Chondrocyte (in vitro differentiated cells): ENCODE results near the gene SHOX. TPM values are rescaled to one million over a fixed set of nuclear protein-coding genes. Genes with fewer than 3 reads are reported as not detected.
"Not testable (repeated sequence)": the region's sequence is repeated elsewhere in the genome, so short reads cannot be mapped to it uniquely, and the experiment has no call there.

ENCODE experiments used
- DNase-seq: peaks from one replicate; pipeline ENCODE4 v3.0.0; 2021; ENCODE audit warnings: mixed read lengths, low spot score
- H3K27ac Mint-ChIP-seq: one replicate; pipeline ENCODE4 v1.8.0; 2021; ENCODE audit warnings: mild to moderate bottlenecking, moderate library complexity, mixed read lengths; ENCODE audit not compliant: unreplicated experiment
- H3K27me3 Mint-ChIP-seq: 2 replicates; pipeline ENCODE4 v1.8.0; 2021; ENCODE audit warnings: low read depth, mixed read lengths
- H3K36me3 Mint-ChIP-seq: 2 replicates; pipeline ENCODE4 v1.8.0; 2021; ENCODE audit warnings: low read depth, mixed read lengths
- H3K4me1 Mint-ChIP-seq: 2 replicates; pipeline ENCODE4 v1.8.0; 2021; ENCODE audit warnings: low read depth, mild to moderate bottlenecking, mixed read lengths
- H3K4me3 Mint-ChIP-seq: one replicate; pipeline ENCODE4 v1.8.0; 2021; ENCODE audit warnings: mild to moderate bottlenecking, moderate library complexity, mixed read lengths; ENCODE audit not compliant: unreplicated experiment
- H3K9me3 Mint-ChIP-seq: 2 replicates; pipeline ENCODE4 v1.8.0; 2021; ENCODE audit warnings: low read depth, mixed read lengths
- total RNA-seq: library from RNA; stranded (reverse); gene quantifications from 3 replicates; pipeline ENCODE4 v1.2.1, GENCODE V29; 2021
- TF ChIP-seq, protein P1 (sequence below): fragments of 200-600 bp; sonication (generic); IDR thresholded peaks from 2 replicates; pipeline ENCODE4 v1.5.0; 2021; ENCODE audit warnings: antibody characterized with exemption, mild to moderate bottlenecking, moderate library complexity

The SHOX gene
- total RNA-seq, 1 donor from 2014 or later = not detected

DNA sequence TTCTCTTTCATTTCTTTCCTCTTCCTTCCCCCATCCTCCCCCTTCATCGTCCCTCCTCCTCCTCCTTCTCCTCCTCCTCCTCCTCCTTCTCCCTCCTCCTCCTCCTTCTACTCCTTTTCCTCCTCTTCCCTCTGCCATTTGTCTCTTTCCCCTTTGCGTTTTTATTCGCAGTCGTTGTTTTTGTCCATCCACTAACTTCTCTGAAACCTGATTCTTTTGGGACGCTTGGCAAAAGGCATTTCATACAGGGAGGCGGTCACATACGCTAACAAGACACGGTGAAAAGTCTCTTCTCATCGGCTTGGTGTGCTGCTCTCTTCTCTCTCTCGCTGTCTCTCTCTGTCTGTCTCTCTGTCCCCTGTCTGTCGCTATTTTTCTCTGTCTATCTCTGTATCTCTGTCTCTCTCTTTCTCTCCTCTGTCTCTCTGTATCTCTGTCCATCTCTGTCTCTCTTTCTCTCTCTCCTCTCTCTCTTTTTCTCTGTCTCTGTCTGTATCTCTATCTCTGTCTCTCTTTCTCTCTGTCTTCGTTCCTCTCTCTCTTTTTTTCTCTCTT is 5.4 kb upstream of the SHOX start:
- H3K27ac Mint-ChIP-seq = no peak overlapping the region

DNA sequence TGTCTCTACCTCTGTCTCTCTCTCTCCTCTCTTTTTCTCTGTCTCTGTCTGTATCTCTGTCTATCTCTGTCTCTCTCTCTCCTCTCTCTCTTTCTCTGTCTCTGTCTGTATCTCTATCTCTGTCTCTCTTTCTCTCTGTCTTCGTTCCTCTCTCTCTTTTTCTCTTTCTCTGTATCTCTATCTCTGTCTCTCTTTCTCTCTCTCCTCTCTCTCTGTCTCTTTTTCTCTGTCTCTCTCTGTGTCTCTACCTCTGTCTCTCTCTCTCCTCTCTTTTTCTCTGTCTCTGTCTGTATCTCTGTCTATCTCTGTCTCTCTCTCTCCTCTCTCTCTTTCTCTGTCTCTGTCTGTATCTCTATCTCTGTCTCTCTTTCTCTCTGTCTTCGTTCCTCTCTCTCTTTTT is 4.5 kb upstream of the SHOX start:
- peaks cover 77% of the 10 kb centered on the region for H3K27me3 Mint-ChIP-seq
- not testable (repeated sequence) for H3K36me3 Mint-ChIP-seq, H3K27ac Mint-ChIP-seq, DNase-seq, H3K9me3 Mint-ChIP-seq, H3K4me1 Mint-ChIP-seq, H3K4me3 Mint-ChIP-seq

More for the DNA sequence above, 5.4 kb upstream of the SHOX start:
- Mint-ChIP-seq H3K4me3 (no peak overlapping the region), H3K27me3 (peaks cover 78% of the 10 kb centered on the region), H3K9me3 (no peaks in the 10 kb centered on the region), H3K4me1 (peaks cover 3% of the 10 kb centered on the region), H3K36me3 (no peaks in the 10 kb centered on the region)
- TF ChIP-seq, protein P1, sequence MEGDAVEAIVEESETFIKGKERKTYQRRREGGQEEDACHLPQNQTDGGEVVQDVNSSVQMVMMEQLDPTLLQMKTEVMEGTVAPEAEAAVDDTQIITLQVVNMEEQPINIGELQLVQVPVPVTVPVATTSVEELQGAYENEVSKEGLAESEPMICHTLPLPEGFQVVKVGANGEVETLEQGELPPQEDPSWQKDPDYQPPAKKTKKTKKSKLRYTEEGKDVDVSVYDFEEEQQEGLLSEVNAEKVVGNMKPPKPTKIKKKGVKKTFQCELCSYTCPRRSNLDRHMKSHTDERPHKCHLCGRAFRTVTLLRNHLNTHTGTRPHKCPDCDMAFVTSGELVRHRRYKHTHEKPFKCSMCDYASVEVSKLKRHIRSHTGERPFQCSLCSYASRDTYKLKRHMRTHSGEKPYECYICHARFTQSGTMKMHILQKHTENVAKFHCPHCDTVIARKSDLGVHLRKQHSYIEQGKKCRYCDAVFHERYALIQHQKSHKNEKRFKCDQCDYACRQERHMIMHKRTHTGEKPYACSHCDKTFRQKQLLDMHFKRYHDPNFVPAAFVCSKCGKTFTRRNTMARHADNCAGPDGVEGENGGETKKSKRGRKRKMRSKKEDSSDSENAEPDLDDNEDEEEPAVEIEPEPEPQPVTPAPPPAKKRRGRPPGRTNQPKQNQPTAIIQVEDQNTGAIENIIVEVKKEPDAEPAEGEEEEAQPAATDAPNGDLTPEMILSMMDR = no peak
- DNase-seq = no peak

DNA sequence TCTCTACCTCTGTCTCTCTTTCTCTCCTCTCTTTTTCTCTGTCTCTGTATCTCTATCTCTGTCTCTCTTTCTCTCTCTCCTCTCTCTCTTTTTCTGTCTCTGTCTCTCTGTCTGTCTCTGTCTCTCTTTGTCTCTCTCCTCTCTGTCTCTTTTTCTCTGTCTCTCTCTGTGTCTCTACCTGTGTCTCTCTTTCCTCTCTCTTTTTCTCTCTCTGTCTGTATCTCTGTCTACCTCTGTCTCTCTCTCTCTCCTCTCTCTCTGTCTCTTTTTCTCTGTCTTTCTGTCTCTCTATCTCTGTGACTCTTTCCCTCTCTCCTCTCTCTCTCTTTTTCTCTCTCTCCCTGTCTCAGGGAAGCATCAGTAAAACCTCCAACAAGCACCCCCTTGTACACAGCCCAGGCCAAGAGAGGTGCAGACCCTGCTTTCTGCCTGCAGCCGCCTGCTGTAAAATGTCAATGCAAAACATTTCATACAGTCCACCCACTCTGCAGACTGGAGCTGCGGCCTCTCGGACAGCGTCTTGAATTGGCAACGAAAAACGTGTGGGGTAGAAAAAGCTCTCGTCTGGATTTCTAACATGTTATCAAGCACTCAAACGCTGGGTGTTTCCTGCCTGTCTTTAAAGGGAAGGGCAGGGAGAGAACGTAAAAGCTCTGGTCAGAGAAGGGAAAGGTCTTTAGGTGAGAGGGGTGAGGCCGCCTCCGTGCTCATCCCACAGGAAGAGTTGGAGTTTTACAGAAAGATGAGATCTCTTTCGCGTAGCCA is 3.7 kb upstream of the SHOX start:
- Mint-ChIP-seq H3K9me3 (no peaks in the 10 kb centered on the region), H3K4me3 (no peak overlapping the region), H3K27ac (no peak overlapping the region)

DNA sequence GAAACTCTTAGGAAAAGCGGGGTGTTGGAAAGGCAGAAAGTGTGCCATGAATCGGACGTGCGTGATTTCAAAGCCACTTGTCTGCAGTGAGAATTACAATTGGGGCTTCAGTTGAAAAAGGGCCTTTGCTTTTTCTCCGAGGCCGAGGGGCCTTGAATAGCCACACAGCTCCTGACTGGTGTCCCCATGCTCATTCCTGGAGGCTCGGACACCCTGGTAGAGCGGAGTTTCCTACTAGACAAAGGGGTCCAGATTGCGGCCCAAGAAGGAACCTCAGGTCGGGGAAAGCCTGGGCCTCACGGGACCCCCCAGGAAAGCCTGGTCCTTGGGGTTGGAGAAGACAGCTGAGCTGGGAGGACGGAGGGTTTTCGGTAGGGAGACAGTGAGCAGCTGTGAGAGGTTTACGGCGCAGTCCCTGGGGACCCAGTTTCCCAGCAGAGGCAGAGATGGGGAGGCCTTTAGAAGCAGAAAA is 3.0 kb upstream of the SHOX start:
- Mint-ChIP-seq H3K27ac (no peak overlapping the region), H3K27me3 (peaks cover 77% of the 10 kb centered on the region), H3K4me3 (no peak overlapping the region), H3K4me1 (peaks cover 3% of the 10 kb centered on the region), H3K36me3 (no peaks in the 10 kb centered on the region), H3K9me3 (no peaks in the 10 kb centered on the region)
- TF ChIP-seq, protein P1 = no peak
- no peak for DNase-seq

More for the DNA sequence above, 3.7 kb upstream of the SHOX start:
- Mint-ChIP-seq H3K36me3 (no peaks in the 10 kb centered on the region), H3K27me3 (peaks cover 77% of the 10 kb centered on the region), H3K4me1 (peaks cover 3% of the 10 kb centered on the region)
- TF ChIP-seq, protein P1 = no peak
- DNase-seq = no peak

DNA sequence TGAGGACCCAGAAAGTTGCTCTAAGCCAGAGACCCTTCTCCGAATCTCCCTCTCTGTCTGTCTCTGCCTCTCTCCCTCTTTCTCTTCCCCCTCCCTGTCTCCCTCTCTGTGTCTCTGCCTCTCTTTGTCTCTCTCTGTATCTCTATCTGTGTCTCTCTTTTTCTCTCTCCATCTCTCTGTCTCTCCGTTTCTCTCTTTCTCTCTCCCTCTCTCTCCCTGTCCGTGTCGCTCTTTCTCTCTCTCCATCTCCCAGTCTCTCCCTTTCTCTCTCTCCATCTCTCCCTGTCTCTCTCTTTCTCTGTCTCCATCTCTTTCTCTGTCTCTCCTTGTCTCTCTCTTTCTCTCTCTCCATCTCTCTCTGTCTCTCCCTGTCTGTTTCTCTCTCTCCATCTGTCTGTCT is 2.6 kb upstream of the SHOX start:
- Mint-ChIP-seq H3K4me3 (no peak overlapping the region), H3K27me3 (peaks cover 77% of the 10 kb centered on the region), H3K36me3 (no peaks in the 10 kb centered on the region), H3K9me3 (no peaks in the 10 kb centered on the region), H3K4me1 (peaks cover 3% of the 10 kb centered on the region), H3K27ac (no peak overlapping the region)
- TF ChIP-seq, protein P1 = no peak
- no peak for DNase-seq
